ENCODE measurements around the gene ZDHHC19. TPM values are rescaled to one million over a fixed set of nuclear protein-coding genes. Genes with fewer than 3 reads are reported as not detected.

The ZDHHC19 gene
- polyA plus RNA-seq, 1 donor (not counting 4 experiments of a cell fraction or from before 2014, with no cell fraction given) = not detected

GRCh38 chr3:196232882-196233251 lies 21.7 kb upstream of the ZDHHC19 start:
- Histone ChIP-seq H3K27me3 (ENCODE audit: control insufficient read depth, extremely low read depth, insufficient read depth, low read length) (peaks cover 6% of the 10 kb centered on the region), H3K4me3 (ENCODE audit: control insufficient read depth in 2 of 3, extremely low read depth in 1 of 3, insufficient read depth in 2 of 3, low read depth in 1 of 3, low read length in 3 of 3) (no peak overlapping the region), H3K9me1 (ENCODE audit: control insufficient read depth, extremely low read depth, insufficient read depth, low read length) (no peaks in the 10 kb centered on the region), H3K79me2 (ENCODE audit: control insufficient read depth, insufficient read depth, low read length) (no peaks in the 10 kb centered on the region), H3K9ac (ENCODE audit: control insufficient read depth, extremely low read depth, insufficient read depth, low read length) (no peak overlapping the region), H3K36me3 (ENCODE audit: control insufficient read depth in 2 of 2, extremely low read depth in 1 of 2, insufficient read depth in 2 of 2, low read length in 2 of 2) (peaks cover 11 to 13% of the 10 kb centered on the region in 2 experiments), H3K9me3 (ENCODE audit: control insufficient read depth, low read depth, low read length) (no peaks in the 10 kb centered on the region), H3K4me1 (ENCODE audit: control insufficient read depth, extremely low read depth, insufficient read depth, low read length) (no peaks in the 10 kb centered on the region), H4K20me1 (ENCODE audit: control insufficient read depth, extremely low read depth, insufficient read depth, low read length) (no peaks in the 10 kb centered on the region), H3K27ac (ENCODE audit: control insufficient read depth, insufficient read depth, low read length) (no peak overlapping the region), H2AFZ (ENCODE audit: control insufficient read depth, low read length) (no peak overlapping the region), H3K4me2 (ENCODE audit: control insufficient read depth, extremely low read depth, insufficient read depth, low read depth, low read length) (no peak overlapping the region)
- dilution Hi-C loops (cut with MboI; ENCODE audit: extremely low pct_ligation_motif_present, low sequenced_read_pairs) = no loop called here
- no peak for FAIRE-seq
- no peak for DNase-seq (ENCODE audit: low read depth, low spot score)
- TF ChIP-seq CTCF (optimal IDR thresholded peaks at IDR 0.05 in 1 of 3, IDR thresholded peaks at IDR 0.05 in 1 of 3, conservative IDR thresholded peaks at IDR 0.05 in 1 of 3; ENCODE audit: extremely low read depth in 1 of 3, insufficient read depth in 2 of 3, low read length in 3 of 3) (no peak), EZH2 (IDR thresholded peaks at IDR 0.05; ENCODE audit: low read length) (no peak)

DNA sequence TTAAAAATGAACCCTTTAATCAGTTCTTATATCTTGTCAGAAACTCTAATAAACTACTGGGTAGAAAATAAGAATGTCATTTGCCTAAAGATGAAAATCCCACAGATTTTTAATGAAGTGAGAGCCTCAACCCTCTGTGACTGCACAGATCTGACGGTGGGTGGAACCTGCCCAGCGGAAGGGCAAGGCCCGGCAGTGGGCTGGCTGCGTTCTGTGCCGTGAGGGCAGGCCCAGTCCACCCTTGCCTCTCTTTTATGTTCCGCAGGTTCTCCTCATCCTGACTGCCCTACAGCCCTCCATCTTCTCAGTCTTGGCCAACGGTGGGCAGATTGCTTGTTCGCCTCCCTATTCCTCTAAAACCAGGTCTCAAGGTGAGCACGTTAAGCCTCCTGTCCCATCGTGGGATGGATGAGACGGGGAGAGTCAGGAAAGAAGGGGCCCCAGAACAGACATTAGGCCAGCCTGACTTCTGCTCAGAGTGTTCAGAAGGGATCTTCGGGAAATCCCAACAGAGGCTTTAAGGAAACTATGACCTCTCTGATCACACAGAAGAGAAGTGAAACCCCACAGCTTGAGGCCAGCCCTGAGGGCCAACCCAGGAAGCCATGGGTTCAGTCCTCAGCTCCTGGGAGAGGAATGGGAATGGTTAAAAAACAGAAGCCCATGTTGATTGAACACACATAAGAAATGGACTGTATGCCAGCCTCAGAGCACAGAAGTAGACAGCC lies 21.1 kb upstream of the ZDHHC19 start:
- Histone ChIP-seq H3K79me2 (ENCODE audit: control insufficient read depth, insufficient read depth, low read length) (no peaks in the 10 kb centered on the region), H3K9me3 (ENCODE audit: control insufficient read depth, low read depth, low read length) (no peaks in the 10 kb centered on the region), H3K4me3 (ENCODE audit: control insufficient read depth in 2 of 3, extremely low read depth in 1 of 3, insufficient read depth in 2 of 3, low read depth in 1 of 3, low read length in 3 of 3) (no peak overlapping the region), H3K4me1 (ENCODE audit: control insufficient read depth, extremely low read depth, insufficient read depth, low read length) (no peaks in the 10 kb centered on the region), H3K9me1 (ENCODE audit: control insufficient read depth, extremely low read depth, insufficient read depth, low read length) (no peaks in the 10 kb centered on the region), H3K27me3 (ENCODE audit: control insufficient read depth, extremely low read depth, insufficient read depth, low read length) (peaks cover 12% of the 10 kb centered on the region), H2AFZ (ENCODE audit: control insufficient read depth, low read length) (no peak overlapping the region), H4K20me1 (ENCODE audit: control insufficient read depth, extremely low read depth, insufficient read depth, low read length) (no peaks in the 10 kb centered on the region), H3K27ac (ENCODE audit: control insufficient read depth, insufficient read depth, low read length) (no peak overlapping the region), H3K9ac (ENCODE audit: control insufficient read depth, extremely low read depth, insufficient read depth, low read length) (no peak overlapping the region), H3K36me3 (ENCODE audit: control insufficient read depth in 2 of 2, extremely low read depth in 1 of 2, insufficient read depth in 2 of 2, low read length in 2 of 2) (peaks cover 6 to 10% of the 10 kb centered on the region in 2 experiments), H3K4me2 (ENCODE audit: control insufficient read depth, extremely low read depth, insufficient read depth, low read depth, low read length) (no peak overlapping the region)
- TF ChIP-seq CTCF (optimal IDR thresholded peaks at IDR 0.05 in 1 of 3, IDR thresholded peaks at IDR 0.05 in 1 of 3, conservative IDR thresholded peaks at IDR 0.05 in 1 of 3; ENCODE audit: extremely low read depth in 1 of 3, insufficient read depth in 2 of 3, low read length in 3 of 3) (no peak), EZH2 (IDR thresholded peaks at IDR 0.05; ENCODE audit: low read length) (no peak)
- FAIRE-seq (no peak), DNase-seq (ENCODE audit: low read depth, low spot score) (no peak)
- dilution Hi-C loops (cut with MboI; ENCODE audit: extremely low pct_ligation_motif_present, low sequenced_read_pairs) = no loop called here

Measured in keratinocyte (primary cell).